K562 (cell line): ENCODE measurements around the gene AGO3. TPM values are rescaled to one million over a fixed set of nuclear protein-coding genes. Genes with fewer than 3 reads are reported as not detected.

Experiments used
- ATAC-seq: fragments of 200-7000 bp; cut with Tn5 transposase; 3 replicates; pipeline ENCODE4 v1.9.1; 2020; ENCODE audit warnings: moderate library complexity
- BruUV-seq: library from RNA; stranded (reverse); fragments of 400-500 nt; replicated peaks from 2 replicates; lab custom pipeline; 2021; lab: Mats Ljungman, UMichigan
- CTCF ChIA-PET: fragments of 300-600 bp; formaldehyde crosslinking; extraction: SDS; loops from one replicate; lab custom pipeline; 2021; ENCODE audit warnings: low intra/inter-chr PET ratio; lab: Yijun Ruan, JAX
- POLR2A ChIA-PET: fragments of 300-600, 350-650 bp; sonication (Branson Sonifier 250); formaldehyde crosslinking; extraction: SDS; loops from one replicate; lab custom pipeline; 2021; ENCODE audit warnings: antibody characterized with exemption, inconsistent platforms; lab: Yijun Ruan, JAX
- DNase-seq, 4 experiments: peaks; one replicate each; pipeline versions ENCODE4 v3.0.0 to v3.0.0-alpha.2; 2011 to 2018; ENCODE audit warnings: low spot score in 3 of 4, mixed read lengths in 3 of 4; ENCODE audit errors: extremely low read depth in 1 of 4
- FAIRE-seq: peaks from 2 replicates; lab custom pipeline; 2011; peaks lifted over from hg19 to GRCh38; lab: Jason Lieb, UNC
- H2AFZ ChIP-seq: 2 replicates; pipeline ENCODE4 v1.6.0; 2011; ENCODE audit warnings: low read depth, low read length, control low read depth, inconsistent platforms
- H3K27ac ChIP-seq: fragments of 200-600 bp; 3 replicates; pipeline ENCODE4 v1.8.0; 2011; ENCODE audit warnings: low read depth, mild to moderate bottlenecking, control low read depth, inconsistent platforms, low read length, moderate library complexity, mixed read lengths; ENCODE audit errors: extremely low read depth
- H3K27me3 ChIP-seq, 2 experiments: fragments of 300-600 bp in 1 of 2; 2 replicates in 1 of 2; 3 replicates in 1 of 2; pipeline versions ENCODE4 v1.6.0 to v1.8.0; 2011; ENCODE audit warnings: inconsistent platforms in 2 of 2, low read length in 2 of 2, mild to moderate bottlenecking in 1 of 2, mixed read lengths in 1 of 2, moderate library complexity in 1 of 2; ENCODE audit not compliant: control insufficient read depth in 2 of 2, insufficient read depth in 2 of 2
- H3K36me3 ChIP-seq: fragments of 300-600 bp; 3 replicates; pipeline ENCODE4 v1.8.0; 2011; ENCODE audit warnings: mild to moderate bottlenecking, low read length, inconsistent platforms; ENCODE audit not compliant: control insufficient read depth, insufficient read depth
- H3K4me1 ChIP-seq, 2 experiments: fragments of 200-600 bp in 1 of 2; replicated peaks in 1 of 2; 2 replicates in 1 of 2; 3 replicates in 1 of 2; pipeline versions ENCODE4 v1.5.1 to v1.8.0; 2011; ENCODE audit warnings: inconsistent platforms in 2 of 2, low read length in 2 of 2, mild to moderate bottlenecking in 1 of 2, mixed read lengths in 1 of 2, moderate library complexity in 1 of 2; ENCODE audit not compliant: control insufficient read depth in 2 of 2, insufficient read depth in 2 of 2
- H3K4me2 ChIP-seq: 2 replicates; pipeline ENCODE4 v1.6.1; 2011; ENCODE audit warnings: low read length, control low read depth, inconsistent platforms, mixed read lengths; ENCODE audit not compliant: insufficient read depth
- H3K4me3 ChIP-seq: fragments of 200-600 bp; sonication (generic), shearing (Covaris generic); 2 replicates; pipeline ENCODE4 v1.5.1; 2016; ENCODE audit warnings: control low read depth, inconsistent platforms
- H3K79me2 ChIP-seq: fragments of 200-600 bp; 3 replicates; pipeline ENCODE4 v1.8.0; 2011; ENCODE audit warnings: low read length, inconsistent platforms; ENCODE audit not compliant: control insufficient read depth, insufficient read depth
- H3K9ac ChIP-seq, 2 experiments: 2 replicates each; pipeline versions ENCODE4 v1.6.0 to v1.6.1; 2011; ENCODE audit warnings: low read depth in 2 of 2, low read length in 2 of 2, control low read depth in 1 of 2, inconsistent platforms in 1 of 2, mild to moderate bottlenecking in 1 of 2, mixed read lengths in 1 of 2; ENCODE audit not compliant: insufficient read depth in 1 of 2
- H3K9me1 ChIP-seq: one replicate; pipeline ENCODE4 v1.6.0; 2011; ENCODE audit warnings: inconsistent platforms, mild to moderate bottlenecking, low read length, moderate library complexity; ENCODE audit not compliant: control insufficient read depth, insufficient read depth
- H3K9me3 ChIP-seq: replicated peaks from 2 replicates; pipeline ENCODE4 v1.5.1; 2011; ENCODE audit warnings: low read depth, low read length, inconsistent platforms; ENCODE audit not compliant: control insufficient read depth, insufficient read depth
- H4K20me1 ChIP-seq: replicated peaks from 2 replicates; pipeline ENCODE4 v1.6.1; 2011; ENCODE audit warnings: low read length, inconsistent platforms, mixed read lengths; ENCODE audit not compliant: control insufficient read depth, insufficient read depth
- ATF7 ChIP-seq: fragments of 450-650 bp; IDR thresholded peaks from 2 replicates; pipeline ENCODE4 v1.7.1; 2014; ENCODE audit warnings: mild to moderate bottlenecking, moderate library complexity
- PTRF ChIP-seq: fragments of 450-650 bp; IDR thresholded peaks from 2 replicates; pipeline ENCODE4 v1.6.1; 2016; ENCODE audit warnings: mild to moderate bottlenecking, missing genetic modification characterization, missing compliant biosample characterization
- TCF7 ChIP-seq: sonication (generic); IDR thresholded peaks from 2 replicates; pipeline ENCODE4 v1.6.1; 2016; ENCODE audit warnings: antibody characterized with exemption, borderline replicate concordance
- WGBS: fragments of 100-300 bp; shearing (Covaris generic); methylation state at CpG from one replicate; pipeline ENCODE4 v1.1.6; 2016; ENCODE audit warnings: low coverage, mixed read lengths; ENCODE audit not compliant: insufficient coverage; ENCODE audit errors: missing lambda C conversion rate; 5-methylcytosine and 5-hydroxymethylcytosine counted together
- in situ Hi-C: fragments of 300-500 bp; cut with MboI; formaldehyde crosslinking; loops from 4 replicates; pipeline ENCODE4 v1.15.0; 2018; ENCODE audit warnings: inconsistent platforms, mixed read lengths
- intact Hi-C: fragments of 100-400 bp; cut with micrococcal nuclease; formaldehyde crosslinking; loops from 2 replicates; pipeline ENCODE4 v1.14.2; 2022
- polyA plus RNA-seq, 8 experiments: library from polyadenylated mRNA; depleted of rRNA in 4 of 8; stranded (reverse) in 5 of 8; unstranded in 3 of 8; fragments of >200 nt; fragmentation: Nextera tagmentation in 2 of 8; fragmentation: Illumina TruSeq in 1 of 8; extraction: Ambion mirVana in 2 of 8; extraction: Trizol in 1 of 8; gene quantifications; 2 replicates each; pipeline versions ENCODE4 v1.2.1 to v1.2.3, GENCODE V29; 2011 to 2014; ENCODE audit warnings: inconsistent platforms in 1 of 8, missing spikeins in 1 of 8
- total RNA-seq, 7 experiments: library from RNA; depleted of rRNA in 6 of 7; stranded (reverse); fragments of >200 nt in 6 of 7; fragmentation: Illumina TruSeq in 2 of 7; extraction: Trizol in 2 of 7; gene quantifications; 2 replicates each; pipeline versions ENCODE4 v1.2.1 to v1.2.3, GENCODE V29; 2011 to 2021; ENCODE audit warnings: low replicate concordance in 1 of 7
- TF ChIP-seq, protein P1 (sequence below): fragments of 450-650 bp; IDR thresholded peaks from 2 replicates; pipeline ENCODE4 v1.6.1; 2018; ENCODE audit not compliant: partially characterized antibody

The AGO3 gene
- total and polyA plus RNA-seq, 9 of the 15 experiments (the other 6 are each of a cell fraction or from before 2014, with no cell fraction given) = 4.5 to 41.5 (median 22.7) TPM

DNA sequence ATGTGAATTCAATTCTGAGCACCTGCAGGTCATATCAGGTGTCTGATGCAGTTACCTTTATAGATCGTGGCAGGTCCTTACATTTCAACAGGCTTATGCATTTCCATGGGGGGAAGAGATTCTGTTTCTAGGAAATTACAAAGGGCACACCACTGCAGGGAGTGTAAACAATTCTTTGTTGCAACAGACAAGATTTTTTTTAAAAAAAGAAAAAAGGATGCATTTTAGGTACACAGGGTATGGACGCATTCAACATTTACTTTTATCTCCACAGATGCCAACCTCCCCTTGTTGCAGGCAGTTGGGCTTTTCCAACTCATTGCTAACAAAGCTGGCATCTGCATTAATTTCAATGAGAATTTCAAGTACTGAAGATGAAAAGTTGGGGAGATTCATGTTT, 139.4 kb downstream of the AGO3 start:
- Histone ChIP-seq H3K4me1 (no peaks in the 10 kb centered on the region), H3K79me2 (no peaks in the 10 kb centered on the region), H2AFZ (no peak overlapping the region), H3K27me3 (no peaks in the 10 kb centered on the region), H3K9ac (no peak overlapping the region), H3K9me3 (no peaks in the 10 kb centered on the region), H3K4me3 (no peak overlapping the region), H3K27ac (no peak overlapping the region), H4K20me1 (no peaks in the 10 kb centered on the region), H3K9me1 (no peaks in the 10 kb centered on the region), H3K4me2 (no peak overlapping the region), H3K36me3 (no peaks in the 10 kb centered on the region)
- ChIA-PET CTCF (no interaction called here), POLR2A (interaction anchor here (0.6 kb wide), 2 partner anchors 27 to 1599 kb away, joined by 3 to 4 read pairs; no protein-coding TSS in a partner anchor)
- intact Hi-C loops (no loop called here), in situ Hi-C loops (no loop called here)
- ATAC-seq = no peak
- no TSS peak for BruUV-seq
- FAIRE-seq = no peak
- TF ChIP-seq PTRF (tag) (no peak), TCF7 (no peak), ATF7 (0 out of 2 replicates have a peak, but pooled peaks have one; percentile 47)
- TF ChIP-seq, protein P1, sequence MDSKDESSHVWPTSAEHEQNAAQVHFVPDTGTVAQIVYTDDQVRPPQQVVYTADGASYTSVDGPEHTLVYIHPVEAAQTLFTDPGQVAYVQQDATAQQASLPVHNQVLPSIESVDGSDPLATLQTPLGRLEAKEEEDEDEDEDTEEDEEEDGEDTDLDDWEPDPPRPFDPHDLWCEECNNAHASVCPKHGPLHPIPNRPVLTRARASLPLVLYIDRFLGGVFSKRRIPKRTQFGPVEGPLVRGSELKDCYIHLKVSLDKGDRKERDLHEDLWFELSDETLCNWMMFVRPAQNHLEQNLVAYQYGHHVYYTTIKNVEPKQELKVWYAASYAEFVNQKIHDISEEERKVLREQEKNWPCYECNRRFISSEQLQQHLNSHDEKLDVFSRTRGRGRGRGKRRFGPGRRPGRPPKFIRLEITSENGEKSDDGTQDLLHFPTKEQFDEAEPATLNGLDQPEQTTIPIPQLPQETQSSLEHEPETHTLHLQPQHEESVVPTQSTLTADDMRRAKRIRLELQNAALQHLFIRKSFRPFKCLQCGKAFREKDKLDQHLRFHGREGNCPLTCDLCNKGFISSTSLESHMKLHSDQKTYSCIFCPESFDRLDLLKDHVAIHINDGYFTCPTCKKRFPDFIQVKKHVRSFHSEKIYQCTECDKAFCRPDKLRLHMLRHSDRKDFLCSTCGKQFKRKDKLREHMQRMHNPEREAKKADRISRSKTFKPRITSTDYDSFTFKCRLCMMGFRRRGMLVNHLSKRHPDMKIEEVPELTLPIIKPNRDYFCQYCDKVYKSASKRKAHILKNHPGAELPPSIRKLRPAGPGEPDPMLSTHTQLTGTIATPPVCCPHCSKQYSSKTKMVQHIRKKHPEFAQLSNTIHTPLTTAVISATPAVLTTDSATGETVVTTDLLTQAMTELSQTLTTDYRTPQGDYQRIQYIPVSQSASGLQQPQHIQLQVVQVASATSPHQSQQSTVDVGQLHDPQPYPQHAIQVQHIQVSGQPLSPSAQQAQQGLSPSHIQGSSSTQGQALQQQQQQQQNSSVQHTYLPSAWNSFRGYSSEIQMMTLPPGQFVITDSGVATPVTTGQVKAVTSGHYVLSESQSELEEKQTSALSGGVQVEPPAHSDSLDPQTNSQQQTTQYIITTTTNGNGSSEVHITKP = peak; percentile 96
- 62% methylated on average over 2 of the region's 2 CpGs for WGBS
- no peak for DNase-seq
